Lower leg skin (tissue), 3 donors: ENCODE measurements around the gene NAV2.

ENCODE experiments used
- POLR2A ChIP-seq, 2 donors: fragments of 450-650 bp; IDR thresholded peaks; one replicate each; pipeline ENCODE4 v1.6.1; 2016 to 2017; ENCODE audit warnings: antibody characterized with exemption in 2 of 2, mild to moderate bottlenecking in 1 of 2, moderate library complexity in 1 of 2
- TF ChIP-seq, protein P1 (sequence below), 3 donors: fragments of 450-650 bp; IDR thresholded peaks; one replicate each; pipeline ENCODE4 v1.5.1; 2016; ENCODE audit warnings: antibody characterized with exemption in 3 of 3, mild to moderate bottlenecking in 3 of 3, moderate library complexity in 2 of 3

DNA sequence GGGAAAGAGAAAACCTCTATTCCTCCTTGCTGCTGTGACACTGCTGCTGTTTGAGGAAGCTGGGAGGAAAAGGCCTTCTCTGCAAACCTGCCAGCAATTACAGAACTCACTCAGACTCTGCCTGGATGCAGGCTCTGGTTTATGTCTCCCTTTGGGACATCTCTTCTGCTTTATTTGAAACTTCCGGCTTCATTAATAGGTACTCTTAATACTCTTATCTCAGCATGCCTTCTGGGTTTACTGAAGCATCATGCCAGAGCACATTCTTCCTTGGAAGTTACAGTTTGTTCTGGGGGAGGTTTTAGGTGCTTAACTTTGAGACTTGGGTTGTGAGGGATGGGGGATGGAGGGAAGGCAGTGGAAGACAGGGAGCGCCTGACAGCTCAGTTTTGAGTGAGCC, 79.9 kb downstream of the NAV2 start:
- TF ChIP-seq, protein P1, sequence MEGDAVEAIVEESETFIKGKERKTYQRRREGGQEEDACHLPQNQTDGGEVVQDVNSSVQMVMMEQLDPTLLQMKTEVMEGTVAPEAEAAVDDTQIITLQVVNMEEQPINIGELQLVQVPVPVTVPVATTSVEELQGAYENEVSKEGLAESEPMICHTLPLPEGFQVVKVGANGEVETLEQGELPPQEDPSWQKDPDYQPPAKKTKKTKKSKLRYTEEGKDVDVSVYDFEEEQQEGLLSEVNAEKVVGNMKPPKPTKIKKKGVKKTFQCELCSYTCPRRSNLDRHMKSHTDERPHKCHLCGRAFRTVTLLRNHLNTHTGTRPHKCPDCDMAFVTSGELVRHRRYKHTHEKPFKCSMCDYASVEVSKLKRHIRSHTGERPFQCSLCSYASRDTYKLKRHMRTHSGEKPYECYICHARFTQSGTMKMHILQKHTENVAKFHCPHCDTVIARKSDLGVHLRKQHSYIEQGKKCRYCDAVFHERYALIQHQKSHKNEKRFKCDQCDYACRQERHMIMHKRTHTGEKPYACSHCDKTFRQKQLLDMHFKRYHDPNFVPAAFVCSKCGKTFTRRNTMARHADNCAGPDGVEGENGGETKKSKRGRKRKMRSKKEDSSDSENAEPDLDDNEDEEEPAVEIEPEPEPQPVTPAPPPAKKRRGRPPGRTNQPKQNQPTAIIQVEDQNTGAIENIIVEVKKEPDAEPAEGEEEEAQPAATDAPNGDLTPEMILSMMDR (IDR thresholded peaks at IDR 0.05): no peak
- no peak for TF ChIP-seq POLR2A (IDR thresholded peaks at IDR 0.05)
